Thoracic aorta (tissue), 2 donors: Measurements from ENCODE around the gene DUSP5. TPM values are rescaled to one million over a fixed set of nuclear protein-coding genes. Genes with fewer than 3 reads are reported as not detected.

Experiments
- ATAC-seq: fragments of 150-250 bp; one replicate; pipeline ENCODE4 v1.8.0; 2017; ENCODE audit warnings: low read depth; ENCODE audit not compliant: insufficient number of reproducible peaks, low FRiP score
- DNase-seq: peaks from one replicate; pipeline ENCODE4 v3.0.0-alpha.2; 2020; ENCODE audit warnings: low spot score
- H3K27ac ChIP-seq, 2 donors: fragments of 200-600 bp; sonication (generic); 1 replicate in 1 of 2; 2 replicates in 1 of 2; pipeline ENCODE4 v1.5.1; 2016; ENCODE audit warnings: mild to moderate bottlenecking in 2 of 2, moderate library complexity in 2 of 2
- H3K27me3 ChIP-seq: fragments of 200-600 bp; sonication (generic); replicated peaks from 2 replicates; pipeline ENCODE4 v1.6.0; 2016; ENCODE audit warnings: mild to moderate bottlenecking; ENCODE audit not compliant: insufficient read depth
- H3K36me3 ChIP-seq: fragments of 200-600 bp; sonication (generic); one replicate; pipeline ENCODE4 v1.5.1; 2016
- H3K4me1 ChIP-seq, 2 donors: fragments of 200-600 bp; sonication (generic); 1 replicate in 1 of 2; 2 replicates in 1 of 2; pipeline versions ENCODE4 v1.5.1 to v1.6.0; 2016; ENCODE audit warnings: low read depth in 2 of 2, mild to moderate bottlenecking in 1 of 2; ENCODE audit not compliant: control insufficient read depth in 1 of 2
- H3K4me3 ChIP-seq: fragments of 200-600 bp; sonication (generic); 2 replicates; pipeline ENCODE4 v1.5.1; 2016; ENCODE audit warnings: mild to moderate bottlenecking
- H3K9me3 ChIP-seq: fragments of 200-600 bp; sonication (generic); 2 replicates; pipeline ENCODE4 v1.5.1; 2016
- total RNA-seq, 2 donors: library from RNA; depleted of rRNA; stranded (reverse); fragments of >200 nt; gene quantifications; one replicate each; pipeline versions ENCODE4 v1.1.0 to v1.2.3, GENCODE V29; 2016
- TF ChIP-seq, protein P1 (sequence below): fragments of 200-600 bp; sonication (generic); IDR thresholded peaks from one replicate; pipeline ENCODE4 v1.5.1; 2019; ENCODE audit warnings: antibody characterized with exemption

DUSP5 gene
- total RNA-seq, 2 donors from 2014 or later: 12.7 to 13.1 TPM

DNA sequence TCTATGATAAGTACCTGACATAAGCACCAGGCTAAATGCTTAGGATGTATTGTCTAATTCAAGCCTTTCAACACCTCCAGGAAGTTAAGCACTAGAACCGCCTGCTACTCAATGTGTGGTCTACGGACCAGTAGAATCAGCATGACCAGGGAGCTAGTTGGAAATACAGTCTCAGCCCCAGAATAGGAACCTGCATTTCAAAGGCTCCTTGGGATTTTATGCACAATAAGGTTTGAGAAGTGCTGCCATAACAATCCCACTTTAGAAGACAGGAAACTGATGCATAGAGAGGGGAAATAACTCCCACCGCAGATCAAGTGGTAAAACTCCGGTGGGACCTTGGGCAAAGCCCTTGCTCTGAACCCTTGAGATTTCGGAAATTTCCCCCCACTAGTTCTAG lies 8.8 kb upstream of the DUSP5 start:
- ATAC-seq: no peak

DNA sequence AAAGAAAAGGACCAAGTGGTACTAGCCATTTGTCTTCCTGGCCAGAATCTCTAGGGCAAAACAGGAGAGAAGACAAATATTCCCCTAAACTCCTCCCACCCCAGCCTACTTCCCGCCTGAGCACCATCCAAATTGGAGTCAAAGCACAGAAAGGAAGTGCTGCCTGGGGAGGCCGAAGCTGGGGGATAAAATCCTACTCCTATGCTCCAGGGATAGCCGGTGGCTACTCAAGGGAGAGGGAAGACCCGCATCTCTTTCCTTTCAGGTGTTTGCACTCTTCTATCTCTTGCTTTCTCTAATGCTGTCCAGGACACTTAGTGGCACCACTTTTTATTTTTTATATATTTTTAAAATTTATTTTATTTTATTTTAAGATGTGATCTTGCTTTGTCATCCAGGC lies 7.1 kb upstream of the DUSP5 start:
- H3K4me3 ChIP-seq: no peak overlapping the region
- no peaks in the 10 kb centered on the region for H3K36me3 ChIP-seq
- TF ChIP-seq, protein P1, sequence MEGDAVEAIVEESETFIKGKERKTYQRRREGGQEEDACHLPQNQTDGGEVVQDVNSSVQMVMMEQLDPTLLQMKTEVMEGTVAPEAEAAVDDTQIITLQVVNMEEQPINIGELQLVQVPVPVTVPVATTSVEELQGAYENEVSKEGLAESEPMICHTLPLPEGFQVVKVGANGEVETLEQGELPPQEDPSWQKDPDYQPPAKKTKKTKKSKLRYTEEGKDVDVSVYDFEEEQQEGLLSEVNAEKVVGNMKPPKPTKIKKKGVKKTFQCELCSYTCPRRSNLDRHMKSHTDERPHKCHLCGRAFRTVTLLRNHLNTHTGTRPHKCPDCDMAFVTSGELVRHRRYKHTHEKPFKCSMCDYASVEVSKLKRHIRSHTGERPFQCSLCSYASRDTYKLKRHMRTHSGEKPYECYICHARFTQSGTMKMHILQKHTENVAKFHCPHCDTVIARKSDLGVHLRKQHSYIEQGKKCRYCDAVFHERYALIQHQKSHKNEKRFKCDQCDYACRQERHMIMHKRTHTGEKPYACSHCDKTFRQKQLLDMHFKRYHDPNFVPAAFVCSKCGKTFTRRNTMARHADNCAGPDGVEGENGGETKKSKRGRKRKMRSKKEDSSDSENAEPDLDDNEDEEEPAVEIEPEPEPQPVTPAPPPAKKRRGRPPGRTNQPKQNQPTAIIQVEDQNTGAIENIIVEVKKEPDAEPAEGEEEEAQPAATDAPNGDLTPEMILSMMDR: no peak
- H3K27me3 ChIP-seq: no peaks in the 10 kb centered on the region
- ATAC-seq (no peak), DNase-seq (no peak)
- H3K4me1 ChIP-seq: no peaks in the 10 kb centered on the region
- H3K9me3 ChIP-seq: no peaks in the 10 kb centered on the region
- H3K27ac ChIP-seq: no peak overlapping the region

More for the DNA sequence above, 8.8 kb upstream of the DUSP5 start:
- H3K9me3 ChIP-seq: no peaks in the 10 kb centered on the region
- no peaks in the 10 kb centered on the region for H3K36me3 ChIP-seq
- no peak overlapping the region for H3K27ac ChIP-seq
- H3K27me3 ChIP-seq: no peaks in the 10 kb centered on the region
- DNase-seq: no peak
- H3K4me3 ChIP-seq: no peak overlapping the region
- TF ChIP-seq, protein P1: no peak
- no peaks in the 10 kb centered on the region for H3K4me1 ChIP-seq

- TF ChIP-seq, protein P1: no peak
- Histone ChIP-seq H3K27ac (no peak overlapping the region), H3K9me3 (no peaks in the 10 kb centered on the region), H3K4me1 (peaks cover 0 to 3% of the 10 kb centered on the region in 2 donors), H3K36me3 (no peaks in the 10 kb centered on the region), H3K27me3 (no peaks in the 10 kb centered on the region), H3K4me3 (no peak overlapping the region)
- ATAC-seq (no peak), DNase-seq (no peak)
Observed at GRCh38 chr10:110491346-110491745, 6.4 kb upstream of the DUSP5 start.

DNA sequence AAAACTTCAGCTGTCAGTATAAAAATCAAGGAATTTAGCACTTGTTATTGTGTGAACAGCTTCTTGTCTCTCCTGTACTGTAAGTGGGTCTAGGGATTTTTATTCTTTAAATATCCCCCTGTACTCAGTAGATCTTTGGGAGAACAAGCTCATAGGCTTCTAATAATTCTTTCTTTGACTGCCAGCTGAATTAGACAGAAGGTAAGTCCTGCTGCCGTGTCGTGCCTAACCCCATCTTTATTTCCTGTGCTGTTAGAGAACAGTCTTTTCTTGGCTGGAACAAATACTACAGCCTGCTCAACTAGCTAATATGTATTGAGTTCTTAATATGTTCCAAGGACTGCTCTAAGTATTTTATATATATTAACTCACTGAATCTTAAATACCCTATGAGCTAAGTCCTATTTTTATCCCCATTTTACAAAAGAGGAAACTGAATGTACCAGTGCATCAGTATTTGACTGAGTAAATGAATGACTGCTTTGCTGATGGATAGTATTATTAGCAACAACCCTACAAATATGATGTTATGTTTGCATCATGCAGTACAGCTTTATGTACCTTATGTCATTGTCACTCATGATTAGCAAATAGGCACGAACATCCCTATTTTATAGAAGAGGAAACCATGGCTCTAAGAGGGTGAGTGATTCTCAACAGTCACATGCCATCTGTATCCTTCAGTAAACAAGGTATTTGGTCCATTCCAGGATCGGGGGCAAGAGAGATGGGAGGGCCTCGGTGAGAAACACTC lies 5.5 kb upstream of the DUSP5 start:
- Histone ChIP-seq H3K27me3 (no peaks in the 10 kb centered on the region), H3K4me1 (peaks cover 5 to 11% of the 10 kb centered on the region in 2 donors), H3K36me3 (no peaks in the 10 kb centered on the region), H3K27ac (no peak overlapping the region), H3K9me3 (no peaks in the 10 kb centered on the region), H3K4me3 (no peak overlapping the region)
- TF ChIP-seq, protein P1: no peak
- ATAC-seq (no peak), DNase-seq (no peak)

GRCh38 chr10:110493832-110494426 lies 3.8 kb upstream of the DUSP5 start:
- Histone ChIP-seq H3K9me3 (no peaks in the 10 kb centered on the region), H3K36me3 (no peaks in the 10 kb centered on the region), H3K4me1 (peaks cover 7 to 18% of the 10 kb centered on the region in 2 donors), H3K27ac (no peak overlapping the region), H3K4me3 (no peak overlapping the region), H3K27me3 (no peaks in the 10 kb centered on the region)
- TF ChIP-seq, protein P1: no peak
- ATAC-seq: no peak
- no peak for DNase-seq
